GM21528 (cell line): ENCODE results near the gene PRKCZ.

Experiments used
- ATAC-seq: cut with Tn5 transposase; IDR thresholded peaks from one replicate; pipeline ENCODE4 v1.9.1; 2021; ENCODE audit warnings: mild to moderate bottlenecking, moderate library complexity; ENCODE audit not compliant: unreplicated experiment, low FRiP score

Gene PRKCZ

GRCh38 chr1:2024451-2024850 is 25.8 kb upstream of the PRKCZ start:
- no peak for ATAC-seq

GRCh38 chr1:2024887-2025286 is 25.3 kb upstream of the PRKCZ start:
- ATAC-seq, result no peak

GRCh38 chr1:2025491-2025981 is 24.7 kb upstream of the PRKCZ start:
- ATAC-seq, result no peak

- ATAC-seq, result no peak
Measured at GRCh38 chr1:2027961-2028583, 22.1 kb upstream of the PRKCZ start.

- no peak for ATAC-seq
Measured at GRCh38 chr1:2028870-2029560, 21.2 kb upstream of the PRKCZ start.

- ATAC-seq, result no peak
Measured at GRCh38 chr1:2029561-2029960, 20.6 kb upstream of the PRKCZ start.

- ATAC-seq, result no peak
Measured at GRCh38 chr1:2030076-2030871, 19.9 kb upstream of the PRKCZ start.

GRCh38 chr1:2031546-2032540 is 18.4 kb upstream of the PRKCZ start:
- no peak for ATAC-seq

GRCh38 chr1:2032737-2033136 is 17.5 kb upstream of the PRKCZ start:
- no peak for ATAC-seq

GRCh38 chr1:2033165-2033564 is 17.0 kb upstream of the PRKCZ start:
- ATAC-seq, result no peak

GRCh38 chr1:2036287-2036686 is 13.9 kb upstream of the PRKCZ start:
- no peak for ATAC-seq

- ATAC-seq, result no peak
Measured at GRCh38 chr1:2037314-2037979, 12.8 kb upstream of the PRKCZ start.

GRCh38 chr1:2038229-2038628 is 12.0 kb upstream of the PRKCZ start:
- no peak for ATAC-seq

- ATAC-seq, result no peak
Measured at GRCh38 chr1:2039251-2039650, 11.0 kb upstream of the PRKCZ start.

- no peak for ATAC-seq
Measured at GRCh38 chr1:2041305-2041704, 8.9 kb upstream of the PRKCZ start.

- no peak for ATAC-seq
Measured at GRCh38 chr1:2041887-2042286, 8.3 kb upstream of the PRKCZ start.

- no peak for ATAC-seq
Measured at GRCh38 chr1:2042830-2043773, 7.1 kb upstream of the PRKCZ start.

GRCh38 chr1:2043886-2044285 is 6.3 kb upstream of the PRKCZ start:
- no peak for ATAC-seq
